A549 (cell line): ENCODE results near the gene PSME3.

ENCODE experiments used
- CHD2 ChIP-seq: fragments of 150-350 bp; IDR thresholded peaks from 2 replicates; pipeline ENCODE4 v1.6.1; 2014; ENCODE audit warnings: low read length; ENCODE audit not compliant: partially characterized antibody
- ESRRA ChIP-seq: fragments of 150-350 bp; IDR thresholded peaks from 2 replicates; pipeline ENCODE4 v1.6.1; 2014; ENCODE audit warnings: mild to moderate bottlenecking, low read length, borderline replicate concordance
- HDAC2 ChIP-seq: fragments of 200-600 bp; sonication (generic); IDR thresholded peaks from 2 replicates; pipeline ENCODE4 v1.6.1; 2016
- MAFK ChIP-seq: fragments of 450-650 bp; IDR thresholded peaks from 2 replicates; pipeline ENCODE4 v1.6.1; 2014; ENCODE audit not compliant: partially characterized antibody
- NFE2L2 ChIP-seq: fragments of 150-350 bp; conservative IDR thresholded peaks from 2 replicates; pipeline ENCODE4 v1.6.1; 2014; ENCODE audit warnings: low read length
- POLR2A ChIP-seq: IDR thresholded peaks from 2 replicates; pipeline ENCODE4 v1.6.1; 2012; ENCODE audit warnings: mild to moderate bottlenecking, low read length
- RFX5 ChIP-seq: fragments of 450-650 bp; IDR thresholded peaks from 2 replicates; pipeline ENCODE4 v1.7.1; 2014; ENCODE audit warnings: antibody characterized with exemption, mild to moderate bottlenecking, moderate library complexity
- ZFP36 ChIP-seq: fragments of 450-650 bp; IDR thresholded peaks from 2 replicates; pipeline ENCODE4 v1.6.1; 2014; ENCODE audit warnings: borderline replicate concordance; ENCODE audit not compliant: partially characterized antibody
- TF ChIP-seq, protein P1 (sequence below): fragments of >200 bp; sonication (Bioruptor Twin); formaldehyde crosslinking; IDR thresholded peaks from 3 replicates; pipeline ENCODE4 v1.5.1; 2016
- TF ChIP-seq, protein P2 (sequence below): fragments of 200-600 bp; sonication (generic); IDR thresholded peaks from 2 replicates; pipeline ENCODE4 v1.6.1; 2016; ENCODE audit warnings: antibody characterized with exemption, mild to moderate bottlenecking, moderate library complexity
- TF ChIP-seq, protein P3 (sequence below): fragments of 250-450 bp; sonication (Bioruptor Pico); IDR thresholded peaks from 2 replicates; pipeline ENCODE4 v1.5.0; 2021; ENCODE audit warnings: mild to moderate bottlenecking, moderate library complexity, borderline replicate concordance

DNA sequence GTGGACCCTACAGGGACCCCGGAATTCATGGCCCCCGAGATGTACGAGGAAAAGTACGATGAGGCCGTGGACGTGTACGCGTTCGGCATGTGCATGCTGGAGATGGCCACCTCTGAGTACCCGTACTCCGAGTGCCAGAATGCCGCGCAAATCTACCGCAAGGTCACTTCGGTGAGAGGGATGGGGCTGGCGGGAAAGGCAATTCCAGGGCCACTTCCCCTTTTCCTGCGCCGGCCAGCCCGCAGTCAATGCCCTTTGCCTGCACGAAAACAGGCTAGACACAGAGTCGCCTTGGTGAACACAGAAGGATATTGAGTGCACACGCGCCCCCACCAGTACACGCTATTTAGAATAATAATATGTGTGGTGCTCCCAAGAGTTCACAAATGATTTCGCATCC lies 48.8 kb upstream of the PSME3 start:
- TF ChIP-seq, protein P1, sequence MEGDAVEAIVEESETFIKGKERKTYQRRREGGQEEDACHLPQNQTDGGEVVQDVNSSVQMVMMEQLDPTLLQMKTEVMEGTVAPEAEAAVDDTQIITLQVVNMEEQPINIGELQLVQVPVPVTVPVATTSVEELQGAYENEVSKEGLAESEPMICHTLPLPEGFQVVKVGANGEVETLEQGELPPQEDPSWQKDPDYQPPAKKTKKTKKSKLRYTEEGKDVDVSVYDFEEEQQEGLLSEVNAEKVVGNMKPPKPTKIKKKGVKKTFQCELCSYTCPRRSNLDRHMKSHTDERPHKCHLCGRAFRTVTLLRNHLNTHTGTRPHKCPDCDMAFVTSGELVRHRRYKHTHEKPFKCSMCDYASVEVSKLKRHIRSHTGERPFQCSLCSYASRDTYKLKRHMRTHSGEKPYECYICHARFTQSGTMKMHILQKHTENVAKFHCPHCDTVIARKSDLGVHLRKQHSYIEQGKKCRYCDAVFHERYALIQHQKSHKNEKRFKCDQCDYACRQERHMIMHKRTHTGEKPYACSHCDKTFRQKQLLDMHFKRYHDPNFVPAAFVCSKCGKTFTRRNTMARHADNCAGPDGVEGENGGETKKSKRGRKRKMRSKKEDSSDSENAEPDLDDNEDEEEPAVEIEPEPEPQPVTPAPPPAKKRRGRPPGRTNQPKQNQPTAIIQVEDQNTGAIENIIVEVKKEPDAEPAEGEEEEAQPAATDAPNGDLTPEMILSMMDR, result no peak
- TF ChIP-seq NFE2L2 (no peak), ESRRA (no peak), RFX5 (no peak), CHD2 (no peak), MAFK (no peak), POLR2A (no peak), ZFP36 (no peak), HDAC2 (no peak)
- TF ChIP-seq, protein P2, sequence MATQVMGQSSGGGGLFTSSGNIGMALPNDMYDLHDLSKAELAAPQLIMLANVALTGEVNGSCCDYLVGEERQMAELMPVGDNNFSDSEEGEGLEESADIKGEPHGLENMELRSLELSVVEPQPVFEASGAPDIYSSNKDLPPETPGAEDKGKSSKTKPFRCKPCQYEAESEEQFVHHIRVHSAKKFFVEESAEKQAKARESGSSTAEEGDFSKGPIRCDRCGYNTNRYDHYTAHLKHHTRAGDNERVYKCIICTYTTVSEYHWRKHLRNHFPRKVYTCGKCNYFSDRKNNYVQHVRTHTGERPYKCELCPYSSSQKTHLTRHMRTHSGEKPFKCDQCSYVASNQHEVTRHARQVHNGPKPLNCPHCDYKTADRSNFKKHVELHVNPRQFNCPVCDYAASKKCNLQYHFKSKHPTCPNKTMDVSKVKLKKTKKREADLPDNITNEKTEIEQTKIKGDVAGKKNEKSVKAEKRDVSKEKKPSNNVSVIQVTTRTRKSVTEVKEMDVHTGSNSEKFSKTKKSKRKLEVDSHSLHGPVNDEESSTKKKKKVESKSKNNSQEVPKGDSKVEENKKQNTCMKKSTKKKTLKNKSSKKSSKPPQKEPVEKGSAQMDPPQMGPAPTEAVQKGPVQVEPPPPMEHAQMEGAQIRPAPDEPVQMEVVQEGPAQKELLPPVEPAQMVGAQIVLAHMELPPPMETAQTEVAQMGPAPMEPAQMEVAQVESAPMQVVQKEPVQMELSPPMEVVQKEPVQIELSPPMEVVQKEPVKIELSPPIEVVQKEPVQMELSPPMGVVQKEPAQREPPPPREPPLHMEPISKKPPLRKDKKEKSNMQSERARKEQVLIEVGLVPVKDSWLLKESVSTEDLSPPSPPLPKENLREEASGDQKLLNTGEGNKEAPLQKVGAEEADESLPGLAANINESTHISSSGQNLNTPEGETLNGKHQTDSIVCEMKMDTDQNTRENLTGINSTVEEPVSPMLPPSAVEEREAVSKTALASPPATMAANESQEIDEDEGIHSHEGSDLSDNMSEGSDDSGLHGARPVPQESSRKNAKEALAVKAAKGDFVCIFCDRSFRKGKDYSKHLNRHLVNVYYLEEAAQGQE, result no peak
- TF ChIP-seq, protein P3, sequence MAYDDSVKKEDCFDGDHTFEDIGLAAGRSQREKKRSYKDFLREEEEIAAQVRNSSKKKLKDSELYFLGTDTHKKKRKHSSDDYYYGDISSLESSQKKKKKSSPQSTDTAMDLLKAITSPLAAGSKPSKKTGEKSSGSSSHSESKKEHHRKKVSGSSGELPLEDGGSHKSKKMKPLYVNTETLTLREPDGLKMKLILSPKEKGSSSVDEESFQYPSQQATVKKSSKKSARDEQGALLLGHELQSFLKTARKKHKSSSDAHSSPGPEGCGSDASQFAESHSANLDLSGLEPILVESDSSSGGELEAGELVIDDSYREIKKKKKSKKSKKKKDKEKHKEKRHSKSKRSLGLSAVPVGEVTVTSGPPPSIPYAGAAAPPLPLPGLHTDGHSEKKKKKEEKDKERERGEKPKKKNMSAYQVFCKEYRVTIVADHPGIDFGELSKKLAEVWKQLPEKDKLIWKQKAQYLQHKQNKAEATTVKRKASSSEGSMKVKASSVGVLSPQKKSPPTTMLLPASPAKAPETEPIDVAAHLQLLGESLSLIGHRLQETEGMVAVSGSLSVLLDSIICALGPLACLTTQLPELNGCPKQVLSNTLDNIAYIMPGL (CRISPR knock-in tag), result no peak
